SJSA1 (cell line): Measurements from ENCODE around the gene ZNF892. TPM values are rescaled to one million over a fixed set of nuclear protein-coding genes. Genes with fewer than 3 reads are reported as not detected.
"Not testable (repeated sequence)": the region's sequence is repeated elsewhere in the genome, so short reads cannot be mapped to it uniquely, and the experiment has no call there.

ENCODE experiments used
- DNase-seq, 2 experiments: peaks; one replicate each; pipeline ENCODE4 v3.0.0-alpha.2; 2015 to 2020; ENCODE audit warnings: low spot score in 2 of 2, low read depth in 1 of 2
- H3K27ac ChIP-seq: fragments of 250-450 bp; sonication (Bioruptor Pico); 2 replicates; pipeline ENCODE4 v1.5.1; 2020; ENCODE audit warnings: mild to moderate bottlenecking, moderate library complexity
- H3K27me3 ChIP-seq: fragments of 250-450 bp; sonication (Bioruptor Pico); replicated peaks from 2 replicates; pipeline ENCODE4 v1.5.1; 2020; ENCODE audit warnings: mild to moderate bottlenecking, moderate library complexity
- H3K36me3 ChIP-seq: fragments of 250-450 bp; sonication (Bioruptor Pico); 2 replicates; pipeline ENCODE4 v1.5.1; 2020; ENCODE audit warnings: mild to moderate bottlenecking
- H3K4me1 ChIP-seq: fragments of 250-450 bp; sonication (Bioruptor Pico); replicated peaks from 2 replicates; pipeline ENCODE4 v1.6.1; 2021; ENCODE audit warnings: mild to moderate bottlenecking
- H3K4me3 ChIP-seq: fragments of 250-450 bp; sonication (Bioruptor Pico); 2 replicates; pipeline ENCODE4 v1.5.1; 2020; ENCODE audit warnings: mild to moderate bottlenecking
- H3K9me3 ChIP-seq: fragments of 250-450 bp; sonication (Bioruptor Pico); replicated peaks from 2 replicates; pipeline ENCODE4 v1.5.1; 2020; ENCODE audit warnings: mild to moderate bottlenecking
- total RNA-seq: library from RNA; depleted of rRNA; stranded (reverse); fragments of >200 nt; shearing (Covaris generic); gene quantifications from 2 replicates; pipeline ENCODE4 v1.2.3, GENCODE V29; 2014; rRNA removed

The ZNF892 gene
- total RNA-seq, 1 experiment from 2014 or later: 1.9 TPM

DNA sequence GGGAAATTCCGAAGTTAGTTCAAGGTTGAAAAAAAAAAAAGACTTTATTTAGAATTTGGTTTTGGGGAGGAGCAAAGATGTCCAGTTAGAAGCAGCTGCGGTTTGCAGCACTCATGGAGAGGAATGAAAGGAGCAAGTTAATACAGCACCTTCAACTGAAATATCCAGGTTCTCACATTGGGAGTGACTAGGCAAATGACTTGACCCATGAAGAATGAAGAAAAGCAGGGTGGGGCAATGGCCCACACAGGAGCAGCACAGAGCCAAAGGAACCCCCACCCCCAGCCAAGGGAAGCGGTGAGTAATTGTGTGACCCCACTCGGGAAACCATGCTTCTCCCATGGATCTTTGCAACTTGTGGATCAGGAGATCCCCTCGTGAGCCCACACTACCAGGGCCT is 32.8 kb downstream of the ZNF892 start:
- Histone ChIP-seq H3K27ac (no peak overlapping the region), H3K27me3 (no peaks in the 10 kb centered on the region), H3K9me3 (peaks cover 6% of the 10 kb centered on the region; the same call in 1 of the 2 replicates), H3K4me3 (no peak overlapping the region), H3K4me1 (no peaks in the 10 kb centered on the region), H3K36me3 (no peaks in the 10 kb centered on the region)
- DNase-seq: no peak

DNA sequence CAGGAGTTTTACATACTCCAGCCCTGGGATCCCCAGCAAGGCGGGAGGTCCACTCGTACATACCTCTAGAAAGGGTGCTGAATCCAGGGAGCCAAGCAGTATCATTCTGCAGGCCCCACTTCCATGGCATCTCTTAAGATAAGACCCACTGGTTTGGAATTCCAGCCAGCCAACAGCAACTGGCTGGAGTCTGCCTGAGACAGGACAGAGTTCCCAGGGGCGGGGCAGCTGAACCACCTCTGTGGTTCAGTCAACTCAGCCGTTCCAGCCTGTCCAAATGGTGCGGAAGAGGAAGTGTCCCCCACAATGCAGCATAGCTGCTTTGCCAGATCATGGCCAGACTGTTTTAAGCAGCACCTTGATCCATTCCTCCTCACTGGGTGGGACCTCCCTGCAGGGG is 33.2 kb downstream of the ZNF892 start:
- no peak overlapping the region for H3K4me3 ChIP-seq
- no peaks in the 10 kb centered on the region for H3K4me1 ChIP-seq
- peaks cover 6% of the 10 kb centered on the region; the same call in 1 of the 2 replicates for H3K9me3 ChIP-seq
- no peaks in the 10 kb centered on the region for H3K27me3 ChIP-seq
- no peak overlapping the region for H3K27ac ChIP-seq
- DNase-seq: no peak
- no peaks in the 10 kb centered on the region for H3K36me3 ChIP-seq

DNA sequence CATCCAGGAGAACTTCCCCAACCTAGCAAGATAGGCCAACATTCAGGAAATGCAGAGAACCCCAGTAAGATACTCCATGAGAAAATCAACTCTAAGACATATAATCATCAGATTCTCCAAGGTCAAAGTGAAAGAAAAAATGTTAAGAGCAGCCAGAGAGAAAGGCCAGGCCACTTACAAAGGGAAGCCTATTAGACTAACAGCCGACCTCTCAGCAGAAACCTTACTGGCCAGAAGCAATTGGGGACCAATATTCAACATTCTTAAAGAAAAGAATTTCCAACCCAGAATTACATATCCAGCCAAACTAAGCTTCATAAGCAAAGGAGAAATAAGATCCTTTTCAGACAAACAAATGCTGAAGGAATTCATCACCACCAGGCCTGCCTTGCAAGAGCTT is 34.8 kb downstream of the ZNF892 start:
- not testable (repeated sequence) for H3K36me3 ChIP-seq, H3K27me3 ChIP-seq, H3K4me3 ChIP-seq, H3K9me3 ChIP-seq, H3K27ac ChIP-seq, H3K4me1 ChIP-seq, DNase-seq

Other genes with a start within 250 kb of the ZNF892 start
- not detected in 2 replicates for gene MAL, start 181.8 kb upstream of the ZNF892 start, total RNA-seq
- 57.4 and 97.1 TPM in 2 replicates for gene MRPS5, start 85.7 kb upstream of the ZNF892 start, total RNA-seq
- gene ZNF514, start 47.7 kb upstream of the ZNF892 start, total RNA-seq: 8.2 and 8.9 TPM in 2 replicates
- 4.2 and 4.8 TPM in 2 replicates for gene ZNF2, start 41.7 kb upstream of the ZNF892 start, total RNA-seq
- 9.2 TPM in 1 of 2 replicates, not detected in the other for gene PROM2, start 66.9 kb downstream of the ZNF892 start, total RNA-seq
- 0.47 TPM in 1 of 2 replicates, not detected in the other for gene KCNIP3, start 89.8 kb downstream of the ZNF892 start, total RNA-seq
- 42.5 and 52.7 TPM in 2 replicates for gene FAHD2A, start 195.2 kb downstream of the ZNF892 start, total RNA-seq